Stimulated activated CD4-positive, alpha-beta T cell treated with anti-CD3 and anti-CD28 coated beads, TNF-alpha, amount 100 ng/mL, for 48 hours (primary cell): ENCODE results near the gene INTS11.

Experiments used
- DNase-seq, 3 donors: peaks; one replicate each; pipeline ENCODE4 v3.0.0-alpha.2; 2020; ENCODE audit warnings: low read depth in 3 of 3

The INTS11 gene

GRCh38 chr1:1285102-1285571 is 39.3 kb downstream of the INTS11 start:
- no peak for DNase-seq

DNA sequence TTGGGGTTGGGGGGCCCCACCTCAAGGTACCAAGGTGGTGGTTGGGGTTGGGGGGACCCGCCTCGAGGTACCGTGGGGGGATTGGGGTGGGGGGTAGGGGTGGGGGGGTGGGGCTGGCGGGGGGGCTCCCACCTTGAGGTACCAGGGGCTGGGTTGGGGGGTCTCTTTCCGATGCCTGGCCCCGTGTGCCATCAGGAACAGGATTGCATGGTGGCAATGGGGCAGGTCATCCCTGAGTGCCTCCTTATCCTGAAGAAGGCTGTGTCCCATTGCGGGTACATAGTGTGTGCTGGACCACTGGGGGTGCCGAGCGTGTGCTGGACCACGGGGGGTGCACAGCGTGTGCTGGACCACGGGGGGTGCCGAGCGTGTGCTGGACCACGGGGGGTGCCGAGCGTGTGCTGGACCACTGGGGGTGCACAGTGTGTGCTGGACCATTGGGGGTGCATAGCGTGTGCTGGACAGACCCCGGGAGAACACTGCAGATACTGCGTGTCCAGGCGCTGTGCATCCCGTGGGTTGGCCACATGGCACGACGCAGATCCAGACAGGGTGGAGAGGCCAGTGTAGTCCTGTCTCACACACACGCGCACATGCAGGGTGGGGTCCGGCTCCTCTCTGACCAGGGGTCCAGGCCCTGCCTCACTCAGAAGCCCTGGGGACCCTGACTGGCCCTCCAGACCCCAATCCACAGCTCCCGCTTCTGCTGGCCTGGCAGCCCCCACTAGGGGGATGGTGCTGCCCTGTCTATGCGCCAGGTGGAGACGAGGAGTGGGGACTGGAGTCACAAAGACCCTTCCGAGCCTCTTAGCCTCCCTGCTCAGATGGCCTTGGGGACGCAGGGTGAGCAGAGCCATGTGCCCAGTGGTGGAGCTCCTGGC is 40.0 kb downstream of the INTS11 start:
- DNase-seq = no peak

DNA sequence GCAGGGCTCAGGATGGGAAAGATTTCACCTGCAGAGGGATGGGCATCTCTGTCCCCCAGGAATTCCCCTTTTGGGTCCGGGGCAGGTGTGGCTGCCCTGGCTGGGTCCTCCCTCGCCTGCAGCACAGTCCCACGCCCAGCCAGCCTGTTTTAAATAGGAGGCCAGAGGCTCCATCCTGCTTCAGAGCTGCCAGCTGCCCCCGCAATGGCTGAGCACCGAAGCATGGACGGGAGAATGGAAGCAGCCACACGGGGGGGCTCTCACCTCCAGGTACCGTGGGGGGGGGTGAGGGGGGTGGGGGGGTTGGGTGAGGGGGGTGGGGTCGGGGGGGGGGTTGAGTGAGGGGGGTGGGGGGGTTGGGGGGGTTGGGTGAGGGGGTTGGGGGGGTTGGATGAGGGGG is 40.6 kb downstream of the INTS11 start:
- DNase-seq = no peak

GRCh38 chr1:1282998-1283397 is 41.5 kb downstream of the INTS11 start:
- peak in 1 of 3 donors; percentile 43 for DNase-seq

DNA sequence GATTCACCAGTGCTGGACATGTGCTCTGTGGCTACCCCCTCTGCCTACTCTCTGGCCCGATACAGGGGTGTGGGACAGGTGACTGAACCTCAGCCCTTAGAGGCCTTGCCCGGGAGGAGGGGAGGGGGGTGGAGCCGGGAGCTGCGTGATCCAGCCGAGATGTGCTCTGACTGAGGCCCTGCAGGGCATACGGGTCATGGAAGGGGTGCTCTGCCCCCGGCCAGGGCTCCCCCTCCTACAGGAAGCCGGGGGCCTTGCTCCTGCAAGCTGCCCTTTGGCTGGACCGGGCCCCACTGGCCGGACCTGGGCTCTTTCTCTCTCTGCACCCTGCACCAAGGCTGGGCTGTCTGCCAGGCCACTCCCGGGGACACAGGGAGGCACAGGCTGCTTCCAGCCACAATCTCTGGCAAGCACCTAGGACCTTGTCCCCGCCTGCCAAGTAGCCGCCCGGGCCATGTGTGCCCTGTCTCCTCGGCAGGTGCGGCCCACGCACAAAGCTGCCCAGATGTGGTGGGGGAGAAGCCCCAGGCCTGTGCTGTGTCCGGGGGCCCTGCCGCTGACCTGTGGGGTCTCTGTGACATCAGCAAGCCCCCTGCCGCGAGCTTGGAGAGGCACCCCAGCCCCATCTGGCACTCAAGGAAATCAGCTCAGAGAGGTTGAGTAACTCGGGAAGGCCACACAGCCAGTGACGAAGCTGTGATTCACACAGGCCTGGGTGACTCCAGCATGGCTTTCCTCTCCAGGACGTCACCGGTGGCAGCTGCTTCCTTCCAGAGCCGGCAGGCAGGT is 42.7 kb downstream of the INTS11 start:
- DNase-seq = no peak

DNA sequence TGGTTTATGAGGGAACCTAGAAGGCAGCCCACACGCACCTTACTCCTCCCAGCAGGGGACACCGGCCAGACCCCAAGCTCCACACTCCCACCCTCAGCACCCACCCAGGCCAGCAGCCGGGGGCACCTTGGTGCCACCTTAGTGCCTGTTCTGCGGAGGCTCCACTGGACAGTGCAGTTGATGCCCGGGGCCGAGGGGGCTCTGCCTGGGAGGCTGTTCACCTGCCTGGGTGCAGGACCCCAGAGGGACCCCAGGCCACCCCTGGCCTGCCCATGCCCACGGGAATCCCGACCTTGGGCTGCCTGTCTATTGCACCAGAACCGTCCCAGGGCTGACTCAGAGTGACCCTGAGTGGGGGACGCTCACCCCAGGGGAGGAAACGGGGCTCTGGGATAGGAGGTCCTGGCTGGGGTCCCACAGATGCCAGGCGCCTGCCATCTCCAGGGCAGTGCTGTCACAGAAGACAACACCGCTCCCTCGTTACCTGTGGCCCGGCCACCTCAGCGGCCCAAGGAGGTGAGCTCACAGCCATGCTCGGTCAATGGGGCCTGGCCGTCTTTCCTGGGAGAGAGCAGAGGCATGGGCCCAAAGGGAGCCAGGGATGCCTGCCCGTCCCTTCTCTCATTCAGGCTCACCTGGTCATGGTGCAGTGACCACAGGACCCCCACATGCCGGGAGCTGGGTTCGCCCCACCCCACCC is 43.5 kb downstream of the INTS11 start:
- no peak for DNase-seq

GRCh38 chr1:1279028-1279427 is 45.4 kb downstream of the INTS11 start:
- no peak for DNase-seq

DNA sequence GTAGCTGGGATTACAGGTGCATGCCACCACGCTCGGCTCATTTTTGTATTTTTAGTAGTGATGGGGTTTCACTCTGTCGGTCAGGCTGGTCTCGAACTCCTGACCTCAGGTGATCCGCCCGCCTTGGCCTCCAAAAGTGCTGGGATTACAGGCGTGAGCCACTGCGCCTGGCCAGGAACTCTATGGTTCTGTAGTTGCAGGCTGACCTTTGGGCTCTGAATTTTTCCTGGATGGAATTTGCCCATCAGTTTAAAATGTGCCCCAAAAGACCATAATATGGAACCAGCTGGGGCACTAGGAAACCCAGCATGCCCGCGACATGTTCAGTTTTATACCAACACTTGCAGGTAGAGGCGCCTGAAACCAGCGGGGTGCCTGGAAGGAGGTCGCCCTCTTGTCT is 45.8 kb downstream of the INTS11 start:
- DNase-seq = no peak

DNA sequence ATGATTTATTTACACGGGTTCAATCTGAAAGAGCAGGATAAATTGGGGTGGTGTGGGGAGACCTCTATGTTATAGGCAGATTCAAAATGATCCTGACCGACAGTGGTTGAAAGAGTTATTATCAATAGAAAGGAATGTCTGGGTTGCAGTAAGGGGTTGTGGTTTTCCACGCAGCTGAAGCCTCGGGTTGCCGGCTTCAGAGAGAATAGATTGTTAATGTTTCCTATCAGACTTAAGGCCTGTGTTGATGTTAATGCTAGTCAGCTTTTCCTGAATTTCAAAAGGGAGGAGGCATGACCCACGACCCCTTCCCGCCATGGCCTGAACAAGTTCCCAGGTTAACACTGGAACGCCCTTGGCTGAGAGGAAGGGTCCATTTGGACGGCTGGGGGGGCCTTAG is 48.6 kb downstream of the INTS11 start:
- DNase-seq = no peak

- no peak for DNase-seq
These were observed 49.5 kb downstream of the INTS11 start for GRCh38 chr1:1274931-1275431.

- DNase-seq = no peak
These were observed 50.0 kb downstream of the INTS11 start for GRCh38 chr1:1274299-1274930.

- DNase-seq = peak; percentile 90 to 95 (median 92)
These were observed 50.8 kb downstream of the INTS11 start, which contains the start of gene UBE2J2 for GRCh38 chr1:1273512-1274298. UBE2J2 (minus strand) TSS chr1:1273854; CDS start chr1:1267992, 5,862 bp downstream.

DNA sequence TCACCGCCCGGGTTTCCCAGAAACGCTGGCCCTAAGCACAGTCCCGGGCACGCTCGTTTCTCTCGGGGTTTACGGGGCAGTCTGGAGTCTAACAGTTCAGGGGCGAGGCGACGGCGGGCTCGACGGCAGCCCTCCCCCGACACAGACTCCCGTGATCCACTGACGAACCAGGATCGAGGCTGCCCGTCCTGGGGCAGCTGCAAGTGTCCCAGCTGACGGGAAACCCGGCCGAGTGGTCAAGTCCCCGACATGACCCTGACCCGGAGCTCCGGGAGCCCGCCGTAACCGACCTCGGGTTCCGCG is 51.3 kb downstream of the INTS11 start:
- no peak for DNase-seq

DNA sequence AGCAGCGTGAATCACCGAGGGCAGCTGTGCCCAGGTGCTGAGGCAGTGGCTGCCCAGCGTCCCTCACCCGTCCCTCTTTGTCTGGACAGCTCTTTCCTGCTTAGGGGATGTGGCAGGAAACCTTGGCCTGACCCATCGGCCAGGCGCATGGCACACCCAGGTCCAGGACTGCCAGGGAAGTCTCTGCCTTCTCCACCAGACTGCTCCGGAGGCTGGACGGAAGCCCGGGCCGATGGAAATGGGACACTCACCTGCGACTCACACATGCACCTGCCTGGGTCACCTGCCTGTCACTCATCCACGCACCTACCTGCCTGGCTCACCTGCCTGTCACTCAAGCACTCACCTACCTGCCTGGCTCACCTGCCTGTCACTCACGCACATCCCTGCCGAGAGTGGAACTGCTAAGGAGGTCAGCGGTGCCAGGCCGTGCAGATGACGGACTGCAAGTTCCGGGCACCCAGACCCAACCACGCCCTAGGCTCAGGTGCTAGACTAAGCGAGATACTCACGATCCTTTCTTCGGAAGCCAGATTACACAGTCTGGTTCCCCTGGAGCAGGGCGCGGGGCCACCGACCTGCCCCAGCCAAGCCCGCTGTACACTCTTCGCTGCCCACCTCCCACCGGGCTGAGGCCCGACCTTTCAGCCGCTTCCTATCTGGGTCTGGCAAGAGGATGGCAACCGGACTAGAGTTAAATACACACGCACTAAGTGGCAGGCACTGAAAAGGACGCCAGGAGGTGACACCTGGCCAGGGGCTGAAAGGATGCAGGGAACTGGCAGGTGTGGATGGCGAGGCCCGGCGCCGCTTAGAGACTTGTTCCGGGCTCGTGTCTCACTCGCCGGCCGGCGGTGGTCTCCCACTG is 51.9 kb downstream of the INTS11 start:
- DNase-seq = no peak

GRCh38 chr1:1270813-1271212 is 53.6 kb downstream of the INTS11 start:
- DNase-seq = no peak

DNA sequence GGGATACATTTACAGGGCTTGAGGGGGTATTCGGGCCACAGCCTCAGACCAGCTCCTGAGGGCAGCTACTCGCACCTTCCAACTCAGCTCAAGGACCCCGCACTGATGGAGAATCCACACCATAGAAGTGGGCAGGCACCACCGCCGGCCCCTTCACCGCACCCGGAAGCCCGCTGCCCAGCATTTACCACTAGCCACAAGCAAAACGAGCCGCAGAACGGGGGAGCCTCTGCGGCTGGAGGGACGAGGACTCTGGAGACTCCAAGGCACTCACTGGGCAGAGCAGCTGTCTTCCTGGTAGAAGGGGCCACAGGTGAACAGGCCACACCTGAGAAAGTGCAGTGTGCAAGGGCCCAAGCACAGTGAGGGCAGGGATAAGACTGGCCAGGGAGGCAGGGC is 56.2 kb downstream of the INTS11 start:
- no peak for DNase-seq

DNA sequence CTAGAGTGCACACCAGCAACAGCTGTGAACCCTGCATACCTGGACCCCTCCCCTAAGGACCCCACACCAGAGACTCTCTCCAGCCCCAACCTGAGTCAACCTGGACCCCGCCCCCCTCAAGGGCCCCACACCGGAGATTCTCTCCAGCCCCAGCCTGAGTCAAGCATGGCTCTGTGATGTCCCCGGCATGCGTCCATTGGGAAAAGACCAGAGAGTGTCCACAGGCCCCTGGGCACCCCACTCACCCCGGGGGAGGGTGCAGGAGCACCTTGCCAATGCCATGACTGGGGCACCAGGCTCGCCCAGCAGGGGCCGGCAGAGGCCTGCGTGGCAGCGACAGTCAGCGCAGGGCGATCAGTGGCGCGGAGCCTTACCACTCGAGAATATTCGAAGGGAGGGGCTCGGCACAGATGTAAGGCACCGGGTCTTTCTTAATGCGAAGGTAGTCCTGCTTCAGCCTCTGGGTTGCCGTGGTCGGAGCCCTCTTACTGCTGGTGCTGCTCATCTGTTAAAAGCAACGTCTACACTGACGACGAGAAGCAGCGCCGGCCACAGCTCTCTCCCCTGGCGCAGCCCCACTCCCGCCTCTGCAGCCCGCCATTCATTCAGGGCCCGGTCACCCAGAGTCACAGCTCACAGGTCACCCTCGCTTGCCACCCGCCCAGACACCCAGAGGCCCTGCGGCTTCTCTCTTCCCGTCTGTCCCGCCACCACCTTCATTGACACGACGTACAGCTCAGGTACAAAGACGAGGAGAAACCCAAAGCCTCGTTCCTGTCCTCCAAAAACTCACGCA is 56.8 kb downstream of the INTS11 start:
- DNase-seq = no peak

- no peak for DNase-seq
These were observed 59.6 kb downstream of the INTS11 start for GRCh38 chr1:1264868-1265272.

GRCh38 chr1:1264026-1264425 is 60.4 kb downstream of the INTS11 start:
- DNase-seq = no peak
